Thoracic aorta (tissue), 2 donors: Measurements from ENCODE around the gene DCT. TPM values are rescaled to one million over a fixed set of nuclear protein-coding genes. Genes with fewer than 3 reads are reported as not detected.

Experiments
- ATAC-seq: fragments of 150-250 bp; one replicate; pipeline ENCODE4 v1.8.0; 2017; ENCODE audit warnings: low read depth; ENCODE audit not compliant: insufficient number of reproducible peaks, low FRiP score
- DNase-seq: peaks from one replicate; pipeline ENCODE4 v3.0.0-alpha.2; 2020; ENCODE audit warnings: low spot score
- H3K27ac ChIP-seq, 2 donors: fragments of 200-600 bp; sonication (generic); 1 replicate in 1 of 2; 2 replicates in 1 of 2; pipeline ENCODE4 v1.5.1; 2016; ENCODE audit warnings: mild to moderate bottlenecking in 2 of 2, moderate library complexity in 2 of 2
- H3K27me3 ChIP-seq: fragments of 200-600 bp; sonication (generic); replicated peaks from 2 replicates; pipeline ENCODE4 v1.6.0; 2016; ENCODE audit warnings: mild to moderate bottlenecking; ENCODE audit not compliant: insufficient read depth
- H3K36me3 ChIP-seq: fragments of 200-600 bp; sonication (generic); one replicate; pipeline ENCODE4 v1.5.1; 2016
- H3K4me1 ChIP-seq, 2 donors: fragments of 200-600 bp; sonication (generic); 1 replicate in 1 of 2; 2 replicates in 1 of 2; pipeline versions ENCODE4 v1.5.1 to v1.6.0; 2016; ENCODE audit warnings: low read depth in 2 of 2, mild to moderate bottlenecking in 1 of 2; ENCODE audit not compliant: control insufficient read depth in 1 of 2
- H3K4me3 ChIP-seq: fragments of 200-600 bp; sonication (generic); 2 replicates; pipeline ENCODE4 v1.5.1; 2016; ENCODE audit warnings: mild to moderate bottlenecking
- H3K9me3 ChIP-seq: fragments of 200-600 bp; sonication (generic); 2 replicates; pipeline ENCODE4 v1.5.1; 2016
- total RNA-seq, 2 donors: library from RNA; depleted of rRNA; stranded (reverse); fragments of >200 nt; gene quantifications; one replicate each; pipeline versions ENCODE4 v1.1.0 to v1.2.3, GENCODE V29; 2016
- TF ChIP-seq, protein P1 (sequence below): fragments of 200-600 bp; sonication (generic); IDR thresholded peaks from one replicate; pipeline ENCODE4 v1.5.1; 2019; ENCODE audit warnings: antibody characterized with exemption

The DCT gene
- total RNA-seq, 2 donors from 2014 or later = 0.27 TPM; not detected in 1

DNA sequence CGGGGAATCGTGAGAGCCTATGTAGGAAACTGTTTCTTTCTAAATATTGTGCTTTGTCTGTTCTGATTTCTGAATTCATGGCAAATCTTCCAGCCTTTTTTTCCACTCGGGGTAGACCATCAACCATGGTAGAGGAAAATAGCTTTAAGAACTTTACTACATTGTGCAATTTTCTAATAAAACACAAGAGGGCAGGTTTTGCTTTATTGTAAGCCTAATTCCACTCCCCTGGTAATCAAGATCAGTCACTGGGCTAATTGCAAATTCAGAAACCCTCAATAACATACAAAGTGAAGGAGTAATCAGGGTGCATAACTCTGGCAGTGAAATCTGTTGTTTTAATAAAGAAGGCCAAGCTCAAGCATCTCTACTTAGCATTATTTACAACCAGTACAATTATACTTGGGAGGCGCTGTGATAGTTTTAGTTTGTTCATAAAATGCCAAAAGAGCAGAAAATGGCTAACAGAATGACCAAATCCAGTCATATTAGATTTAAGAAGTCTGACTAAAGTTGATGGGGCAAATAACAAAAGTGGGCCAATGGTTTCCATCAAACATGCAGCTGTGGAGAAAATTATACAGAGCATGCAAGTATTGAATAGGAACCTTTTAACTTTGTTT lies 43.8 kb downstream of the DCT start:
- ATAC-seq (no peak), DNase-seq (no peak)
- TF ChIP-seq, protein P1, sequence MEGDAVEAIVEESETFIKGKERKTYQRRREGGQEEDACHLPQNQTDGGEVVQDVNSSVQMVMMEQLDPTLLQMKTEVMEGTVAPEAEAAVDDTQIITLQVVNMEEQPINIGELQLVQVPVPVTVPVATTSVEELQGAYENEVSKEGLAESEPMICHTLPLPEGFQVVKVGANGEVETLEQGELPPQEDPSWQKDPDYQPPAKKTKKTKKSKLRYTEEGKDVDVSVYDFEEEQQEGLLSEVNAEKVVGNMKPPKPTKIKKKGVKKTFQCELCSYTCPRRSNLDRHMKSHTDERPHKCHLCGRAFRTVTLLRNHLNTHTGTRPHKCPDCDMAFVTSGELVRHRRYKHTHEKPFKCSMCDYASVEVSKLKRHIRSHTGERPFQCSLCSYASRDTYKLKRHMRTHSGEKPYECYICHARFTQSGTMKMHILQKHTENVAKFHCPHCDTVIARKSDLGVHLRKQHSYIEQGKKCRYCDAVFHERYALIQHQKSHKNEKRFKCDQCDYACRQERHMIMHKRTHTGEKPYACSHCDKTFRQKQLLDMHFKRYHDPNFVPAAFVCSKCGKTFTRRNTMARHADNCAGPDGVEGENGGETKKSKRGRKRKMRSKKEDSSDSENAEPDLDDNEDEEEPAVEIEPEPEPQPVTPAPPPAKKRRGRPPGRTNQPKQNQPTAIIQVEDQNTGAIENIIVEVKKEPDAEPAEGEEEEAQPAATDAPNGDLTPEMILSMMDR = peak; percentile 42
- no peaks in the 10 kb centered on the region for H3K9me3 ChIP-seq
- no peaks in the 10 kb centered on the region for H3K27me3 ChIP-seq
- no peak overlapping the region for H3K4me3 ChIP-seq
- H3K4me1 ChIP-seq = no peaks in the 10 kb centered on the region
- no peaks in the 10 kb centered on the region for H3K36me3 ChIP-seq
- H3K27ac ChIP-seq = no peak overlapping the region

- Histone ChIP-seq H3K9me3 (no peaks in the 10 kb centered on the region), H3K4me3 (no peak overlapping the region), H3K4me1 (no peaks in the 10 kb centered on the region), H3K27ac (no peak overlapping the region), H3K27me3 (no peaks in the 10 kb centered on the region), H3K36me3 (no peaks in the 10 kb centered on the region)
- ATAC-seq = no peak
- no peak for DNase-seq
- TF ChIP-seq, protein P1 = no peak
Observed at GRCh38 chr13:94433055-94433961, 46.2 kb downstream of the DCT start.

DNA sequence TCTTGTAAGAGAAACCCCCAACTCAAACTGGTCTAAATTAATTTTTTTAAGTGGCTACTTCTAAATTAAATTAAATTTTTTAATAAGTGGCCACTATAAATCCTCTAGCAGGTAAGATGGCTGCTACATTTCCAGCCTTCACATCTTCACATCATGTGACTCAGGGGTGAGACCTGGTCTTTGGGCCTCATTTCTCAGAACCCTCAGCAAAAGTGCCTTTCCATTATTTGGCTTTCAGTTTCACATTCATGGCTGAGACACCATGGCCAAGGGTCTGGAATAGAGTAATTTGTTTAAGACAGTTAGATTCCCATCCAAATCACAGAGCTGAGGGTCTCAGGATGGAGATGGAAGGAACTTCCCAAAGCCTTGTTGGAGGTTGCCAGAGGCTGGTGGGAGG lies 47.5 kb downstream of the DCT start:
- Histone ChIP-seq H3K36me3 (no peaks in the 10 kb centered on the region), H3K4me1 (no peaks in the 10 kb centered on the region), H3K9me3 (no peaks in the 10 kb centered on the region), H3K4me3 (no peak overlapping the region), H3K27me3 (no peaks in the 10 kb centered on the region), H3K27ac (no peak overlapping the region)
- DNase-seq = no peak
- no peak for ATAC-seq
- TF ChIP-seq, protein P1 = no peak

- no peak for DNase-seq
- no peak overlapping the region for H3K27ac ChIP-seq
- no peaks in the 10 kb centered on the region for H3K27me3 ChIP-seq
- TF ChIP-seq, protein P1 = no peak
- no peak overlapping the region for H3K4me3 ChIP-seq
- no peaks in the 10 kb centered on the region for H3K4me1 ChIP-seq
- H3K9me3 ChIP-seq = no peaks in the 10 kb centered on the region
- ATAC-seq = no peak
- H3K36me3 ChIP-seq = no peaks in the 10 kb centered on the region
Observed at GRCh38 chr13:94431574-94431973, 47.9 kb downstream of the DCT start.

DNA sequence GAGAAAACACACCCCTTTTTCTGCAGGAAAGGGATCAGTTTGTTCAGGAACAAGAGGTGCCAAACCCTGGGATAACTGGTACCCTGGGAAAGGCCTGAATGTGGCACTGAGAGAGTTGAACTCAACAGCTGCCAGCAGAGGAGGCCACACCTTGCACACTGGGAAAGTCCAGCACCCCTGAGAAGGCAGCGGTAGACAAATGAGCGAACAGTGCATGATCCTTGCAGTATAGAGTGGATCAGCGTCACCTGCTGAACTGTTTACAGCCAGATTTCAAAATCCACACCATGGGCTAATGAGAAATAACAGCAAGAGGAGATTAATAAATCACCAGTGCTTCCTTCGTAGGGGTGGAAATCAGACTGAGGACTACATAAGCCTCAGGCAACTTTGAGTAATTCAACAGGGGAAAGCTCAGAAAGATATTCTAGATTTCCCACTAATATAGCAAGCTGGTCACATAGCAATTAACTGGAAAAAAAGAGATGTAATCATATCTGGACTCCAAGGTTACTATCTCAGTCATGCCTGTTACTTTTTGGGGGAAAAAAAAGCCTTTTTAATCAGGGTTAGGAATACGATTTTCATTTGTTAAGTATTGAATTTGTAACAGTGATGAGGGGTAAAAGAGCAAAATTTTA lies 52.0 kb downstream of the DCT start:
- DNase-seq = no peak
- Histone ChIP-seq H3K9me3 (no peaks in the 10 kb centered on the region), H3K4me3 (no peak overlapping the region), H3K4me1 (no peaks in the 10 kb centered on the region), H3K36me3 (no peaks in the 10 kb centered on the region), H3K27me3 (no peaks in the 10 kb centered on the region), H3K27ac (no peak overlapping the region)
- TF ChIP-seq, protein P1 = no peak
- ATAC-seq = no peak
